Measurements from ENCODE around the gene SRPRB.

The SRPRB gene

DNA sequence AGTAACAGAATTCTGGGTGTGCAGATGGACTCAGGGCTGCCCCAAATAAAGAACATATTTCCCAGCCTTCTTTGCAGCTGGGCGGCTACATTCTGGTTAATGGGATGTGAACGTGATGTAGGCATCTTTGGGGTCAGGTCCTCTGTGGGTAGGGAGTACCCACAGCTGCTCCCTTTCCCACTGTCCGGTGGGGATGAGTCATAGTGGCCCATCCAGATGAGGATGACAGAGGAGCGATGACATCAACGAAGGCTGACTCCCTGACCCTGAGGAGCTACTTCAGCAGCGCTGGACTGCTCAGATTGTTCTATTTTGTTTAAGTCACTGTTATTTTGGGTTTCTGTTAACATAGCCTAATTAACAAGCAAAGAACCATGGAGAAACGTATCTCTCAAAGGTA lies 38.0 kb downstream of the SRPRB start:
- DNase-seq (ENCODE audit: low spot score), result no peak

DNA sequence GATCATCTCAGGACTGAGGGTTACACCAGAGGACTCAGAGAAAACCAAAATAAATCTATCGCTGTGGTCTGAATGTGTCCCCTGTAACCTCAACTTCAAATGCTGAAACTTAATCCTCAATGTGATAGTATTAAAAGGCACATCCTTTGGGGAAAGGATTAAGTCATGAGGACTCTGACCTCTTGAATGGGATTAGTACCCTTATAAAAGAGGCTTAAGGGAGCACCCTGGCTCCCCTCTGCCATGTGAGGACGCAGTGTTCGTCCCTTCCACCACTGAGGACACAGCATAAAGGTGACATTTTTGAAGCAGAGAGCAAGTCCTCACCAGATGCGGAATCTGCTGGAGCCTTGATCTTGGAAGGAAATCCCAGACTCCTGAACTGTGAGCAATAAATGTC lies 39.5 kb downstream of the SRPRB start:
- no peak for DNase-seq (ENCODE audit: low spot score)

DNA sequence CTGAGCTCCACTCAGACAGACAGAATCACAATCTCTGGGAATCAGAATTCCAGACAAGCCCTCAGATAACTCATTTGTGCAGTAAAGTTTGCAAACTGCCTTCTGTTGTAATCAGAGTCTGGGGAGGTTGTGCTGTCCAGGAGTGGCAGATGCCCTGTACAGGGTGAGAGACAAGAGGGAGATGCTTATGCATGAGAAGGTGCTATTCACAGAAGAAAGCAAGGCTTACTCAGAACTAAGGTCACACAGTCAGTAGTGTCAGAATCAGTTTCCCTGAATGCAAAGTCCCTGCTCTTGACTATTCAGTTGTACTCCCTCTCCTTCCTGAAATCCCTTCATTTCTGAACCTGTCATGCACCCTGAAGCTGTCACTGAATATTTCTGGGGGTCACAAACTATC lies 43.7 kb downstream of the SRPRB start:
- no peak for DNase-seq (ENCODE audit: low spot score)

DNA sequence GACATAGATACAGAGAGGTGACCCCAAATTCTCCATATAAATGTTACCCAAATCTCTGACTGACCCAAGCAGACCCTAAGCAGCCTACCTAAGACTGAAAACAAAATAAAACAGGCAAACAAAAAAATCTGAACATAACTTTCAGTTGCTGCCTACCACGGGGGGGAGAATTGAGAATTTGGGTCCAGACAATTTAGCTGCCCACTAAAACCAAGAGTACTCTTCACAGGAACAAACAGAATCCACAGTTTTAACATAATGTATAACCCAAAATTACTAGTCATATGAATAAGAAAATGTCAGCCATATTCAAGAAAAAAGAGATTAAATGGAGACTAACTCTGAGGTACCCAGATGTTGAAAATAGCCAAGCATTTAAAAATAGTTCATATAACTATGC lies 44.4 kb downstream of the SRPRB start:
- no peak for DNase-seq (ENCODE audit: low spot score)

DNA sequence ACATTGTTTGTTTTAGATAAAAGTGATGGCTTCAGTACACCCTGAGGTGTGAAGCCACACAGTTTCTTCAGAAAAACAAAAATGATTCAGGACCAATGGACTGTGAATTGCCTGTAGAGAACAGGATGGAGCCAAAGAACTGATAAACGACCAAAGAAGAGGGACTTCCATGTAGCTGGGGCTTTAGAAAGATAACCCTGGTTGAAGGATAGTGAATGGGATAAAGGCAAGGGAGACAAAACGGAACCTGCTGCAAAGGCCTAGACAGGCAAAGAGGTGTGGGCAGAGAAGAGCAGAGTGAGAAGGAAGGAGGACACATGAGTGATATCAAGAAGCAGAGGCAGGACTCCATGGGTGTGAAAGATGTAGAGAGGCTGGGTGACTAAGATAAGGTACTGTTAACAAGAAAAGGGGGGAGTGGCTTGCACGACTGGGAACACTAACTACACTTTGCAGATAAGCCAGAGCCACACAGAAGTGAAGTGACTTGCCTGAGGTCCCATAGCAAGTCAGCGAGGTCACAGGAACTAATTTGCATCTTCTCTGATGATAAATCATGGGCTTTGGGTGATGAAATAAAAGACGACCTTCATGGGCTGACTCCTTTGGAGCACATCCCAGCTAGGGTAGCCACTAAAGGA lies 45.8 kb downstream of the SRPRB start:
- DNase-seq (ENCODE audit: low spot score), result no peak

DNA sequence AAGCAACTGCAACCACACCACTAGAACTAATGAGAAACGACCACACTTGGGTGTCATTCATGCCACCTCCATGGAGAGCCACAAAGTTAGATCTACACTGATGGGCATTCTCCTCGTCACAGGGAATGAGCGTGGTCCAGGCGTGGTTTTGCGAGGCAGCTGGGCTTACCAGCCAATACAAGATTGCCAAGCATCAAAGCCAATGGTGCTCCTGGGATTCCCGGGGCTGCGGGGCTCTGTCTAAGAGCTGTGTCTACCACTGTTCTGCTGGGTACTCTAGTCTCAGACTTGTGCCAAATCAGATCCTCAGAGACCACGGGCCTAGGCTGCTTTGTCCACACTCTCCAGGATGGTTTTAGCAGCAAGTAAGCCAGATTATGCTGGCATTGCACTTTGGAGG lies 46.3 kb downstream of the SRPRB start:
- DNase-seq (ENCODE audit: low spot score), result no peak

DNA sequence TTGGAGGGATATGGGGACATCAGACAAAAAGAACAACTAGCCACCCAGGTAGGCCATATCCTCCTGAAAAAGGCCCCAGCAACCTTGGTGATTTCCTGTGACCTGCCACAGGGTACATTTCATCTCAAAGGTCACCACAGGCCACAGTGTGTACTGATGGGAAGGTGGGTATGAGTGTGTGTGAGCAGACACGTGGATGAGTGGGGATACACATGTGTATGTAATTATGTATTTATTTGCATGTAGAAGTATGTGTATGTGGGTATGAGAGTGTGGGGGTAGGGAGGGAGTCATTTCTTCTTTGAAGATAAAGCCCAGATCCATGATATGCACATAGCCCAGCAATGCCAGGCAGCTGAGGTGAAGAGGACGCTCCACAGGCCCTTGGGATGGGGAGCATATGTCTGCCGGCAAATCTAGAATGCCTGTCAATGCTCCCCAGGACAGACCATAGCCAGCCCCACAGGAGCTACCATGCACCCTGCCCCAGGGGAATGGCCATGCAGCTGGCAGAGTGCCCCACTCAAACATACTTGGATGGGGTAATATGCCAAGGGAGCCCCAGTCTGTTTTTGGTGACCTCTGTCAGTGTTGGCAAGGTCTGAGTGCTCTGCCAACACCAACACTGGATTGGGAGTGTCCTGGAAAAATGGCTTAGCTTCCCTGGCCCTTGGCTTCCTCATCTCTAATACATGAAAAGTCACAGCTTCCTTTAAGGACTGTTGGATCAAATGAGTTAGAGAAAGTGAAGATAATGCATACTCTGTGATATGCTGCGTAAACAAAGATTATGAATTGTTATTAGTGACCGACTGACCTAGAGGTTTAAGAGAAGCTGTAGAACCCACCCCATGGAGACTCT lies 47.7 kb downstream of the SRPRB start:
- no peak for DNase-seq (ENCODE audit: low spot score)

DNA sequence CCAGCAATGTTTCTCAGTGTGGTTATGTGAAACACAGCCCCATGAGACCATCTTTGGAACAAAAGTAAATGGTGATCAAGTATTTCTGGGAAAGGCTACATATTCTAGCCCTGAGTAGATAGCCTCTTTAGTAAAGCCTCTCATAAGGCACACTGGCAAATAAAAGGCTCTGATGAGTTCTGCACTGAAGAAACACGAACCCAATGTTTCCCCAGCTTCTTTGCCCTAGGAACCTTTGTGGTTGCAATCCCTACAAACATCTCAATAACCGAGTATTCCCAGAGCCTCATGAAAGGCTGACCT lies 48.3 kb downstream of the SRPRB start:
- DNase-seq (ENCODE audit: low spot score), result no peak

DNA sequence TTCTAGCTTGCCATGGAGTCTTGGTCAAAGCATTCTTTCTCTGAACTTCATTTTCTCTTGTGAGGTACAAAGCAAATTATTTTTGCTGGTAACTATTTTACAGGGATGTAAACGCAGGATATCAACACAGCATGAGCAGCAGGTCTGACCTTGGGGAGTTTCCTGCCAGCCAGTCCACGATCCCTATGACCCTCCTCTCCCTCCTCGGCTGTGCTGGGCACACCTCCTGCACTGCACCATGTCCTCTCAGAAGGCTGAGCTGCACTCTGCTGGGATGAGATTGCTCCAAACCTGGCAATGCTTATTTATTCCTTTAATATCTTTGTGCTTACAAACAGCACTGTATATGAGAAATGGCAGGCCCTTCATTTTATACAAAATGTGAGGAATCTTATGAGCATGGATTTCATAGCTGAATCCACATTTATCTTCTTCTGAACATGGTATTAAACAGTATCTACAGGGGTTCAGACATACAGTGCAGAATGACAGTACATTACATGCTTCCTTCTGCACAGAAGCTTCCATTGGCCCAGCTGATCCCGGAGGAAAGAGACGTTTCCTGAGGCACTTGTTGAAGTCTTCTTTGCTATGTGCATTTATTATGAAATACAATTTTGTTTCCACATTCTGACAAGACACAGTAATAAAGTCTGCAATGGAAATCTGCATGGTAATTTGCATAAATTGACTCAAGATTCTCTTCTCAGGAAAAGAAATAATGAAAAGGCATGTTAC lies 48.8 kb downstream of the SRPRB start:
- no peak for DNase-seq (ENCODE audit: low spot score)

DNA sequence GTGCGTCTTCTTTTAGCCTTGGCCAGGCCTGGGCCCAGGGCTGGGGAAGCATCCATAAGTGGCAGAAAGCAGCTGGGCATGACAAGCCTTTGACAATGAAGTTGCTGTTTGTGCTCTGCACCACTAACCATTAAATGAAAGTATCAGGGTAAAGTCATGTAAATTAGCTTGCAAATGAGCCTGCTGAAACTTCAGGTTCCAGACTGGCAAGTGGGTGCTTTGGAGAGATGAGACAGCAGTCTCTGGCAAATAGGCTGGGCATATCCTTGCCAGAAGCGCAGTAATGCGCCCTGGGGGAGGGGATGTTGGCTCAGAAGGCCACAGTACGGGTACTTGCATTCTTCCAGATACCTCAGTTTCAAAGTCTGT lies 49.4 kb downstream of the SRPRB start:
- DNase-seq (ENCODE audit: low spot score), result no peak

DNA sequence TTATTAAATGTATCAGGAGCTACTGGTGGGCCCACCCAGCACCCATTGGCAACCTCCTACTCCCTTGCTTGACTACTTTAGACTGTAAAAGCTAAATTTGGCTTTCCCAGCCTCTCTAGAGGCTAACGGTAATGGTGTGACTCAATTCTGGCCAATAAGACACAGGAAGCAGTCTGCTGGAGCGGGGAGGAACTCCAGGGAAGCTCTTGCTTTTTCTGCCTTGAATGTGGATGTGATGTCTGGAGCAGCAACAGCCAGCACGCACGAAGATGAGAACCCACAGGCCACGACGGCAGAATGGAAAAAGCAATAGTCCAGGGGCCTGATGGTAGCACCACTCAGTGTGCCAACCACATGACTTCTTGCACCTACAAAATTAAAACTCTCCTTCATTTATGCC lies 50.2 kb downstream of the SRPRB start:
- DNase-seq (ENCODE audit: low spot score), result no peak

DNA sequence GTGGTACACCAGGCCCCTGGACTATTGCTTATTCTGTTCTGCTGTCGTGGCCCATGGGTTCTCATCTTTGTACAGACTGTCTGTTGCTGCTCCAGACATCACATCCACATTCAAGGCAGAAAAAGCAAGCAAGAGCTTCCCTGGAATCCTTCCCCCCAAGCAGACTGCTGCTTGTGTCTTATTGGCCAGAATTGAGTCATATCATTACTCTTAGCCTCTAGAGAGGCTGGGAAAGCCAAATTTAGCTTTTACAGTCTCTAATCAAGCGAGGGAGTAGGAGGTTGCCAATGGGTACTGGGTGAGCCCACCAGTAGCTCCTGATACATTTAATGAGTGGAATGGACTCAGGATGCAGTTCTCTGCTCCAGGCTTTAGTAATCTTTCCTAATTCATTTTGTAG lies 50.7 kb downstream of the SRPRB start:
- DNase-seq (ENCODE audit: low spot score), result no peak

DNA sequence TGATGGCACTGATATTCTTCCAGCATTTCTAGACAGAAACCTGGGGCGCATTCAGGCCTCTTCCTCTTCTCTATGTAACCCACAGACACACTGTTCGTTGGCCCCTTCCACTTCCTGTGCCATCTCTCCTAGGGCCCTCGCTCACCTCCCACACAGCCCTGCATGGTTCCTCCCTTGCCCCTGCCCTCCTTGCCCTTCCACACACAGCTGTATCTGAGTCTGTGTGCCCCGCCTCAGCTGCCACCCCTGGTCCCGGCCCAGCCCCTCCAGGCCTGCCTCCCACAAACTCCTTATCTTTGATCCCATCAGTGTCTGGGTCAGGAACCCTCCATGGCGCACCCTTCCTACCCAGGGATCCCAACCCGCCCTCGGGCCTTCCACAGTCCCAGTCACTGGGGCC lies 52.2 kb downstream of the SRPRB start:
- no peak for DNase-seq (ENCODE audit: low spot score)

DNA sequence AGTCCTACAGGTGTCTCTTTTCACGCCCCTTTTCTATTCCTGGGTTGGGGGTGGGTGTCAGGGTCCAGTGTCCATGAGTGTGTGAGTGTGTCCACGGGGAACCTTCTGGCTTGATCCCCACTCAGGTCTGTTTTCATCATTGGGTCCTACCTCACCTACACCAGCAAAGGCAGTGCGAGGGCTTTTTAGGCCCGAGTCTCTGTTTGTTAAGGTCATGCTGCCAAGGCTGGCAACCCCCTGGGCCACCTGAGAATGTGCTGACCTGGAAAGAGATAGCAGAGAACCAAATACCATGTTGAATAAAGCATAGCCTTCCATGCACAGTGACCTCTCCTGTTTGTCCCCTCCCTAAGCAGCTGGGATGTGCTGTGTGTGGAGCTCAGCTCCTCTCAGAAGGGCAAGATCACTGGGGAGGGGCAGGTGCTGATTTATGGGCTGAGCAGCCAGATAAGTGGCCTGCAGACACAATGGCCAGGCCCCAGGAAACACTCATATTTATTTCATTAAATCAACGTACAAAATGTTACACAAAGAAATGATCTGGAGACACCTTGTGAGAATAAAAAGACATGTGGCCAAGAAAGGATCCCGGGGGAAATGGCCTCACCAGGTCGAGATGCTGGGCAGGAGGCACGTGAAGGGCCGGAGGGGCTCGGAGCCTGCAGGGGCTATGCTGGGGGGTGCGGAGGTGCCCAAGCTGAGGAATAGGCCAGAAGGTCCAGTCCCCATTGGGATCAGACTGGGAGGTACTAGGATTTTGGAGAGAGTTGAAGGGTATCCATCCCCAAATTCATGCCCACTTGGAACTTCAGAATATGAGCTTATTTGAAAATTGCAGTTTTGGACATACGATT lies 54.0 kb downstream of the SRPRB start:
- DNase-seq (ENCODE audit: low spot score), result no peak

DNA sequence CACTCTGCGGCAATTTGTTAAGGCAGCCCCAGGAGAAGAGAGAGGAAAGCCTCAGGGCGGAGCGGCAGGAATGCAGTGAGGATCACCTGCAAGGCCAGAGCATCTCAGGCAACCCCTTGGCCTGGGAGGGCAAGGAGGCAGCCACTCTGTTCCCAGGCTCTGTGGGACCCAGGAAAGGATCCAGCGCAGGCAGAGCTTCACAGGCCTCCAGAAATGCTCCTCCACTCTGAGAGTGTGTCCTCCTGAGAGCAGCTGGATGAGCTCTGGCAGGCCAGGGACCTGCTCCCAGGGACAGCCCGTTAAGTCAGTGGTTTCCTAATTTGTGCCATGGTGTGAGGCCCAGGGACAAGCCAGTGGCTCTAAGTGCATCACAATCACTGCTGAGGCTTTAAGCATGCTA lies 54.9 kb downstream of the SRPRB start:
- DNase-seq (ENCODE audit: low spot score), result no peak

DNA sequence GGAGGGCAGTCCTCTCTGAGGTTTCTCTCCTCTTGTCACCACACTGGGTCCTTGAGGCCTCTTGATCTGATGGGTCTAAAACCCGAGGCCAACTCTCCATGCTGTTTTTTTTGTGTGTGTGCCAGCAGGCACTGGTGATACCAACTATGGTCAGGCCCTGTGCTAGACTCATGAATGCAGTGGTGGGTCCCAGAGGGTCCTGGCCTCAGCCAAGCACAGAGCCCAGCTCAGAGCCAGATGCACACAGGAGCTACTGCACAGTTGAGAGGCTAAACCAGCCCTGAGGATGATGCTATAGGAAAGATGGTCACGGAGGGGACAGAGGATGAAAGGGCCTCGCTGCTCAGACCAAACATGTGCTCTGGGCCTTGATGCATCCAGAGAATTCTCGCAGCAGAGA lies 56.5 kb downstream of the SRPRB start:
- DNase-seq (ENCODE audit: low spot score), result no peak

DNA sequence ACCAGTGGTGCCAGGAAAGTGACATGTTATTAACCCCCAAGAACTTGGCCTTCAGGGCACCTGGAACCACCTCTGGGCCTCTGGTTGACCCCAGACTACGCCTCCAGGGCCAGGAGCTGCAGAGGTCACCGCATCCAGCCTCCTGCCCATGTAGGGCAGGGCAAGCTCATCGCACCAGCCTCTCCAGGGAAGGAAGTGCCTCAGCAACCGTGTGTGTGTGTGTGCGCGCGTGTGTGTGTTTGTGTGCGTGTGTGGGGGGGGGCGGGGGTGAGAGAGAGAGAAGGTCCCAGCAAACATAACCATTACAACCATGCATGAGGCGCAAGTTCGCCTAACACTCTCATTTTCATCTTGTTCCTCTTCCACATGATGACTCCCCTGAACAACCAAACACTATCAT lies 58.3 kb downstream of the SRPRB start:
- no peak for DNase-seq (ENCODE audit: low spot score)

DNA sequence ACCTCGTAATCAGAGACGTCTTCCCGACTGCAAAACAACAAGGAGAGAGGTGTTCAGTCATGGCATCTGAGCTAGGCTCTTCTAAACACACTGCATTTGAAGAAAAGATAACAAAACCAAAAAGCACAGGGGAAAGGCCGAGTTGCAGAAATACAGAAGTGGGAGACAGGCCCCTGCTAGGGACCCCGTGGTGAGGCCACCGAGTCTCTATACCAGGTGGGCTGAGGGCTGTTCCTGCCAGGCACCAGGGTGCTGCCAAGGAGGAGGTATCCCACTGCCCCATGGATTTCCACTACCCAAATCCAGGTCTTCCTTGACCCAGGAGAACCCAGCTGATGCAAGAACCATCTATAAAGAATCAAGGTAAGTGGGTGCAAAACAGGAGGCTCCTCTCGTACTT lies 59.0 kb downstream of the SRPRB start:
- DNase-seq (ENCODE audit: low spot score), result no peak

DNA sequence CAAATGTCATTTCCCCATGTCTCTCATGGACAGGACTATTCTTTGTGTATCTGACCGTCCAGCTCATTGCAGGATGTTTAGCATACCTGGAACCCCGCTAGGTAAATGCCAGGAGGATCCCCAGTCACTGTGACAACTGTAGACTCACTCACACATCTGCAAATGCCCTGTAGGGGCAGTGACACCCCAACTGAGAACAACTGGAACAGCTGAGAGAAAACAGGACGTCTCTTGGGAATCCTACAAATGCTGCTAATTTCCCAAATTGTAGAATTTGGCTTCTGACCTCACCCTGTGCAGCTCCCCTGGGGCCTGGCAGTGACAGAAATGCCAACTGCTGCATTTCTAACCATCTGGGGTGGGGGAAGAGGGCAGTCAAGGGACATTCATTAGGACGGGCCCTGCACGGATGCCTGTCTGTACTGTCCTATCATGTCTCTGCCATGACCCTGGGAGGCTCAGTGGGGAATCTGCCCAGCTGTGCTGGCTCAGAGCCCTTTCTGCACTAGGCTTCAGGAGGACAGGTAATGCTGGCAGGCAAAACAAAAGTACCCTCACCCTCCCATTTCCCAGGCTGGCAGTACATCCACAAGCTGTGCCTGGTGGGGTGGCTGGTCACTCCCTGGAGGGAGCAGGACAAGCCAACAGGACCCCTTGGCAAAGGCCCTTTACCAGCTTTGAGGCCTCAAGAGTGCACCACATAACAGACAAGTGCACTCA lies 59.7 kb downstream of the SRPRB start:
- DNase-seq (ENCODE audit: low spot score), result no peak

DNA sequence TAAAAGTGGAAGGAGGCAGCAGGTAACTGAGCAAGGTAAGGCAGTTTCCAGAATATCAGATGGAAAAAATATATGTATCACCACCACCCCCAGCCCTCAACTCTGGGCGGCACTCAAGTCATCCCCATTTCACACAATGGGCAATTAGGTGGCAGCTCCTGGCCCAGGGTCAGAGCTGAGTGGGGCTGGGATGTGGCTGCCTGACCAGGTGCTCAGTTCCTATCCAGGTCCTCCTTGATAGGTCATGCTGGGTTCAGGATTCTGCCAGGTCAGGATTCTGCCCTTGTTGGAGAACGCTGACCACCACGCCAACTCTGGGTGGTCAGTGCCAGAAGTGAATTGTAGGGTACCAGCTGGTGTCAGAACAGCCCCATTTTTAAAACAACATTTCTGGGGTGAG lies 60.5 kb downstream of the SRPRB start:
- DNase-seq (ENCODE audit: low spot score), result no peak

DNA sequence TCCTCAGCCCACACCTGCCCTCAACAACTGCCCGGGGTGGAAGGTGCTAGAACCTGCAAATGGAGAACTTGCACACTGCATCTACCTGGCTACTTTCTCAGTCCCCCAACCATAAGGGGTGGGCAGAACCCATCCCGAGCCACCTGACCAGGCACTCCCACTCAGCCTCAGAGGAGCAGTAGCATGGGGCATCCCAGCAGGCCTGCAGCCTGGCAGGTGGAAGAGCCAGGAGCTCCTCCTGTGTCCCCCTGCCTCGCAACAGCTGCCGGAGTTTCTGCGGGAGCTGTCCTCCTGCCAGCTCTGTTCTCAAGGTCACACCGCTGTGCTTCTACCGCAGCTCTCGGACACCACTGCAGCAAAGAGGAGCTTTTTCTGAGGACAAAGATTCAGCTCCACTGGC lies 62.6 kb downstream of the SRPRB start:
- DNase-seq (ENCODE audit: low spot score), result no peak
